DLD1 (cell line): ENCODE measurements around the gene CDC25C.

Experiments used
- in situ Hi-C: cut with HindIII; loops from 2 replicates; pipeline ENCODE4 v1.10.0; 2017; ENCODE audit warnings: low sequenced_read_pairs

The CDC25C gene

DNA sequence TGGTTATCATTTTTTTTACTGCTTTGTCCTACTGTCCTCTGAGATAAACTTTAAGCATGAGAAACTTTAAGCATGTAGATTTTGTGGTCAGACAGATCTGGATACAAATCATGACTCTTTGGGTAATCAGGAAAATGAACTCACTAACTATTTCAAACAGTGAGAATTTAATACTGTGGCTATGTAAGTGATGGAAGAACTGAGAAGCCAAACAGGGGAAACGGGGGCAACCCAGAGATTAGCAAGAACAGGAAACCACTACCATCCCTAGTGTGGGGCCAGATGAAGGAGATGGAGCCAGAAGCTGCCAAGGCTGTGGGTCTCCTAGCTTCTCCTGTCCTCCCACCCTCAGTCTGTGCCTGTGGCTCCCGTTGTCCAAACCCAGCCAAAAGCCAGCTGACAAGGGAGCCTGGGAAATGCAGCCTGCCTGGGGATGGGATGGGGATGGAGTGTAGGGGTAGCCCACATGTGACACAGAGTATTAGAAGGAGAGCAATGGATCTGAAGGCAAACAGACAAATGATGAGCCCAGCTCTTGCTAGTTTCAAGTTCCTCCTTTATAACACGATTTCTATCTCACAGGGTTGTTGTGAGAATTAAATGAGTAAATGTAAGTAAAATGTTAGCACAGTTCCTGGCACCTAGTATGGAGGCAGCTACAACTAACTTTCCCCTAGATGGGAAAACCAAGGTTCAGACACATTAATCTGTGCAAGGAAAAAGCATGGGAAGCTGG, 90.8 kb downstream of the CDC25C start:
- in situ Hi-C loops: no loop called here

DNA sequence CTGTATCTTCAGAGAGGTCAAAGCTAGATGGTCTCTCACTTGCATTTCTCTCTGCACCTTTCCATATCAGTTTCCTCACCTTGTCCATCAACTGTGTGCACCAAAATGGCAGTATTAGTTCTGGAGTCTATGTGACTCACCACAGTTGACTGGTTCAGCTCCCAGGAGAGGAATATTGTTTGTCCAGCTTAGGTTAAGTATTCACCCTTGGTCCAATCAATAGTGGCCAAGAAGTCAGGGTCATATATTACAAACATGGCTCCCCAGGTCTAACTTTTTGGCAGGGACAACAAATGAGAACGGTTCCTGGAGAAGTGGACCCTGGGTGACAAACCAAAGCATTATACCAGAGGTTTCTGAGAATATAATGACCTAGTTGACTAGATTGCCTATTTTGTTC, 93.6 kb downstream of the CDC25C start:
- in situ Hi-C loops: no loop called here
